NOMO-1 treated with dmso at 0.1 percent for 144 hours (cell line): ENCODE measurements around the gene ADD1.
"Not testable (repeated sequence)": the region's sequence is repeated elsewhere in the genome, so short reads cannot be mapped to it uniquely, and the experiment has no call there.

Experiments used
- DNase-seq: peaks from one replicate; lab custom pipeline; 2025; ENCODE audit not compliant: unreplicated experiment; lab: John Stamatoyannopoulos, UW

The ADD1 gene

DNA sequence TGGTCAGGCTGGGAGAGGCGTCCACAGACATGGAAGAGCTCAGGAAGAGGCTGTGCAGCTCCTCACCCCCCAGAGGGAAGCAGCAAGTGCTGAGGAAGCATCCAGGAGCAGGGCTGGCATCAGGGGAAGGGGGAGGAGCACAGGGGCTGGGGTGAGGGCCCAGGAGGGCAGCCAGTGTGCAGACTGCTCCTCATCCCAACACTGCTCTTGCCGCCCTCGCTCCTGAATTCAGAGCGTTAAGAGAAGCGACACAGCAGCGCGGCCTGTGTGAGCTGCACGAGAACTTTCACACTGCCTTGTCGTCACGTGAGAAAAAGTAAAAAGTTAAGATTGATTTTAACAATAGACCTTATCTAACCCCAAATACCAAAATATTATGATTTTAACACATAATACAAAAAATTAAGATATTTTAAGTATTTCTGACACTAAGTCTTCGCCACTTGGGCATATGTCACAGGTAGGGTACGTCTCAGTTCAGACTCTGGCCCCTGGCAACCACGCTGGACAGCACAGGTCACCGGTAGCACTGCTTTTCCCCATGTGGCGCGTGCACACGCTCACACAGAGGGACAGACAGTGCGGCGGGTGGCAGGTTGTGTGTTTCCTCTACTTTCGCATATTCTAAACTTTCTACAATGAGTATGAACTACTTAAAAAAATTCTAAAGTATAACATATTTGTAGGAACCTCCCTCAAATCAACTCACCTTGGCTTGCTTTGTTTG, 99.9 kb downstream of the ADD1 start:
- DNase-seq = no peak

DNA sequence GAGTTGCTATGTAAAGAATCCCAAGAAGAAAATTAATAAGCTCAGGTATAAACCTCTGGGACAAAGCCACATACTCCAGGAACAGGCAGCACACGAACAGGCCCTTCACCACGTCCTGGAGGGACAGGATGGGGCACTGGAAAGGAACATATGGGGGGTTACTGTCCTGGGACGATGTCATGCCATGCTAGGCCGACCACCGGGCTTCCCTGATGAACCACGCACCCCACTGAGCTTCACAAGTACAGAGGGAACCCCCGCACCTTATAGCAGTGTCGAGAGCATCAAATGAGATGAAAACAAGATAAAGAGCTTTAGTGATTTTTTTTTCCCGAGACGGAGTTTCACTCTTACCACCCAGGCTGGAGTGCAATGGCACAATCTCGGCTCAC, 100.4 kb downstream of the ADD1 start:
- no peak for DNase-seq

DNA sequence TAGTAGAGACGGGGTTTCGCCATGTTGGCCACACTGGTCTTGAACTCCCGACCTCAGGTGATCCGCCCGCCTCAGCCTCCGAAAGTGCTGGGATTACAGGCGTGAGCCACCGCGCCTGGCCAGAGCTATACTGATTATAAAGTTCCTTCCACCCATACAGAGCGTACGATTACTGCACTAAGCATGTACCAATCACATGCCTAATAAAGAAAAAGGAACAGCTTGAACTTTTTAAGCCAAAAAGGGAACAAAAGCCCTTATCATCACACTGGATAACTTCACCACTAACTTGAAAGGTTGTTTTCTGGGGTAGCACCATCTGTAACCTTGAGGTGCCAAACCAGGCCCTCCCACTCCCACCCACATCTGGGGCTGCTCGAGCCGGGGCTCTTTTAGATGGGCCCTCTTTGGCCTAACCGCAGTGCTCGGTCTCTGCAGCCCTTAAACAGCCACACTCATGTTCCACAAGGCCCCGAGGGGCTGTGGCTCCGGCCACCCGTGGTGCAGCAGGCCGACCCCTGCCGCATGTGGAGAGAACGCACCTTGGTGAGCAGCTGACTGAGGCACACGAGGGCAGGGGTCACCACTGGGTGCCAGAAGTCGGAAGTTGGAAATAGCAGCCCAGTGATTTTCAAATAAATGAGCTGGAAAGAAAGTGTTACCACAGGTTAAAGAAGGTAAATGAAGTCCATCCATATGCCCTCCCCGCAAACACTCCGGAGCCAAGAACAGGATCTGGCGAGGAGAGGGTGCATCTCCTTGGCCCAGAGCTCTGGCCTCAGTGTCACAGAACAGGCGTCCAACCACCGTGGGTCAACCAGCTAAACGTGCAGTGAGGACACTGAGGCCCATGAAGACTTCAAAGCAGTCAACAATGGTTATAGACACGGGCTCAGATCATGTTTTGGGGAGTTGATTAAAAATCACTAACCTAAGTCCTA, 101.2 kb downstream of the ADD1 start:
- DNase-seq = no peak

DNA sequence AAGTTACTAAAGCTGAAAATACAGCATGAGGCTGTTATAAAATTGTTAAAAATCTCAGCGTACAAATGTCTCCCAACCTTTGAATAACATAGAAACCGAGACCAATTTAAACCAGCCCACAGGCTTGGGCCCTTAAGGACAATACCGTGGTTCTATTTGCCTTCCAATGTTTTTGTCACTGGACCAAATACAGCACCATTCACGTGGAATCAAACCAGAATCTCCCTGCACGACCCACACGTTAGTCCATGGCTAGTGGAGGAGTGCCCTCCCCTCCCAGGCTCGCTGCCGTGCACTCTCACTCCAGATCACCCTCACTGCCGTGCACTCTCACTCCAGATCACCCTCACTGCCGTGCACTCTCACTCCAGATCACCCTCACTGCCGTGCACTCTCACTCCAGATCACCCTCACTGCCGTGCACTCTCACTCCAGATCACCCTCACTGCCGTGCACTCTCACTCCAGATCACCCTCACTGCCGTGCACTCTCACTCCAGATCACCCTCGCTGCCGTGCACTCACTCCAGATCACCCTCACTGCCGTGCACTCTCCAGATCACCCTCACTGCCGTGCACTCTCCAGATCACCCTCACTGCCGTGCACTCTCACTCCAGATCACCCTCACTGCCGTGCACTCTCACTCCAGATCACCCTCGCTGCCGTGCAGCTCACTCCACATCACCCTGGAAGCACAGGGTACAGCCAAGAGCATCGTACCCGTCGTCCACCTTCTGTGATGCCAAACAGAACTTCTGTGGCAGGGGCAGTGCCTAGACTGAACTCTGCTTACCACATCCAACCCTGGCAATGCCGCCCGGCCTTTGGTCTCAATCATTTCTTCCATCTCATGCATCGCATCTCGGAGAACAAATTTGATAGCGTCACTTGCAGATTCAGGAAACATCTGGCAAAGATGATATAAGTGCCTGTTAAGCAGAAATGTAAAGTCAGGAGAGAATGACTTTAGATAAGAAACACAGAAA, 102.3 kb downstream of the ADD1 start:
- DNase-seq = not testable (repeated sequence)

DNA sequence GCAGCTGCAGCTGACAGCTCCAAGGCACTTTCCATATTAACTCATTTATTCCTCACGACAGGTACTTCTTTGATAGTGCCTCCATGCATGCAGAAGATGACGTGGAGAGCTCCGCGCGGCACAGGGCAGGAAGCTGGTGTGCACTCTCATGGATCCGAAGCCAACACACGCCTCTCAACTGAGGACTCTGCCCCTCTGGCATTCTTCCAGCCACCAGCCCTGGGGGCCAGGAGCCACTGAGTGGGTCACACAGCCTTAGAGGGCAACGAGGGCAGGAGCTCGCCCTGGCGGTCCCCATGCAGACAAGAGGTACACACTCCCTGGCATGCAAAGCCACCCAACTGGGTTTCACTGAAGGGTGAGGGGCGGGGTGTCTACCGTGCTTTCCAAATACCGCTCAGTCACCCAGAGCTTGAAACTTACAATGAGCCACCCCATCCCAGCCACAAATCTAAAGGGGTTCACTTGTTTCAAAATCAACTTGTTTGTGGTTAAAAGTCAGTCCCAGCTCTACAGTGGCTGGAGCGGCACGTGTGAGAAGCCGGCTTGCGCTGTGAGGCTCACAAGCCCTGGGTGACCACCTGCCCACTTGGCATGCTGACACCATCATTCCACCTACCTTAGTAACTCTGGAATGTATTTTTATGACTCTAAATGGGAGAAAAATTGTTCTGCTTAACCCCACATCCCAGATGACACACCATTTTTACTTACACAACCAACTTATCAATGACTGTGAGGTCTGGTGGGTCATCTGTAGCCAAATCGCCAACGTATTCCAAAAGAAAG, 103.4 kb downstream of the ADD1 start:
- no peak for DNase-seq

DNA sequence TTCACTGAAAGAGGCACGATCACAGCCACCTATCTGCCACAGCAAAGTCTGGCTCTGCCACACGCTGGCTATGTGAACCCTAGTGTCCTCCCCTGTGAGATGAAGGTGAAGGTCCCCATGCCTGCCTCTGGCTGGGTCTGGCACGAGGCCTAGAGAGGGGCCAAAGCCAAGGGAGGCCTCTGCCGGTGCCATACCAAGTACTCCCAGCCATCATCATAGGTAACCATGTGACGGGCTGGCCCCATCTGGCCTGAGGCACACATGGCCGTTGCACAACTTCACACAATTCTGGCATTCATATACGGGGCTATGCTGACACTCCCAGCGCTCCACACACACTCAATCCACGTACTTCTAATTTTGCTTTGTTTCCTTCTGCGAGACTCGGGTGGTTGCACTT, 104.3 kb downstream of the ADD1 start:
- DNase-seq = no peak

DNA sequence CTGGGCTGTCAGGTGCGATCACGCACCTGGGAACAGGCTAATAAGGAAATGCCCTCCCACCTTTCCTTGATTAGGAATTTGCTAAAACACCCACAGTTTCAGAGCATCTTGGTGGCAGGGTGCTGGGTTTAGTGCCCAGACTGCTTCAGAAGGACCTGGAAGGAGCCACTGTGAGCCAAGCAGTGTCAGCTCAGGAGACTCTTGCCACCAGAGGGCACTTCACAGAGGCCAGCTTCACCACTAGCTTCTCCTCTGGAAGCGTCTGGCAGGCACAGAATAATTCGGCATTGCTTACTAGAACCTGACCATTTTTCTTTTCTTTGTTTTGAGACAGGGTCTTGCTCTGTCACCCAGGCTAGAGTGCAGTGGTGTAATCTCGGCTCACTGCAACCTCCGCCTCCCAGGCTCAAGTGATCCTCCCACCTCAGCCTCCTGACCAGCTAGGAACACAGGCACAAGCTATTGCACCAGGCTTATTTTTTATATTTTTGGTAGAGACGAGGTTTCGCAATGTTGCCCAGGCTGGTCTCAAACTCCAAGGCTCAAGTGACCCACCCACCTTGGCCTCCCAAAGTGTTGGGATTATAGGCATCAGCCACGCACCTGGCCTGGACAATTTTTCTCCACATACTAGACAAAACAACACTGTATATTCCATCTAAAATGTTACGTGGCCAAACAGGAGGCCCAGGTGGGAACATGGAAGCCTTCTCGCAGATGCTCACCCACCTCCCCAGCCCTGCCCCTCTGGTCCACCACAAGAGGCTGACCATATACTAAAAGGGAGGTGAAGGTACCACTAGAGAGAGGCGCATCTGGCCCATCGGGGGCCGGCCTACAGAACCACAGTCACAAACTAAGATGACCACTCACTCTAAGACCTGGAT, 105.5 kb downstream of the ADD1 start:
- no peak for DNase-seq

DNA sequence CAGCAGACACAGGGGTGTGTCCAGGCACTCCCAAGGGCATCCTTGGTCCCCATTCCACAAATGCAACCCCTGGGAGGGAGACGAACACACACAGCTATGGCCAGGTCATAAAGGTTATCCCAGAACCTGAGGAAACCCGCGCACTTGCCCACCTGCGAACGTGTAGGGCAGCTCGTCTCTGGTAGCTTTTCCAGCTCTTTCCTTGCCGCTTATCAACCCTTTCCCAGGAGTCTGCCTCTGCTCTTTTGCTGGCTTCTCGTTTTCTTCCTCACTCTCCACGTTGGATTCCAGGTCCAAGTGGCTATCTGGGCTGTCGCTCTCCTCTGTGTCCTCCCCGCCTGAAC, 106.1 kb downstream of the ADD1 start:
- DNase-seq = no peak

DNA sequence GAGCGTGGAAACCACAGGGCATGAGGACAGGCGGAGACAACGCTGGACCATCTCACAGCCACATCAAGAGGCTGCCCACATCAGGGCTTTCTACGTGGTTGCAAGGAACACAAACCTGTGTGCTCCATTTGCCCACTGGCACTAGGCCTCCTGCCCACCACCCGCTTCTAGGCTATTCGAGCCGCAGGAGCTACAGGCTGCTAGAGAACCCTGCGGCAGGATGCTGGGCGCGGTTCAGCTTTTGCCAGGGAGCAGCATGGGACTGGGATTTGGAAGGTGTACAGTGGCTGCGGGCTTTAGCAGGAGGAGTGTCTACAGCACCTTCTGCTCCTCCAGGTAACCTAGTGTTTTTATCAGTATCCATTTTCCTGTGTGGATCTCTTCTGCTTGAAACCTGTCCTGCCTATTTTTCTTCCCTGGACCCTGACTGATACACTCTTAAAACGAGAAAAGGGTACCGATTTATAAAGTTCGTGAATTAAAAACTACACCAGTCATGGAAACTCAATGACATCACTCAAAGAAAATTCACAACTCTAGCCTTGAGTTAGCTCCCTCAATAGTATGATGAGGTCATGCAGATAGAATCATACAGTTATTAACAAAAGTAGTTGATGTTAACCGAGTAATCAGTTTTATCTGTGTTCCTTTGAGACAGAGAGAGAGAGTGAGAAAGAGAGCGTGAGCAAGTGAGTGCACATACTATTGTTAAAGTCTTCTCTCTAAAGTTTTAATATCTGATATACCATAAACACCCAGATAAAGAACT, 106.8 kb downstream of the ADD1 start:
- no peak for DNase-seq

DNA sequence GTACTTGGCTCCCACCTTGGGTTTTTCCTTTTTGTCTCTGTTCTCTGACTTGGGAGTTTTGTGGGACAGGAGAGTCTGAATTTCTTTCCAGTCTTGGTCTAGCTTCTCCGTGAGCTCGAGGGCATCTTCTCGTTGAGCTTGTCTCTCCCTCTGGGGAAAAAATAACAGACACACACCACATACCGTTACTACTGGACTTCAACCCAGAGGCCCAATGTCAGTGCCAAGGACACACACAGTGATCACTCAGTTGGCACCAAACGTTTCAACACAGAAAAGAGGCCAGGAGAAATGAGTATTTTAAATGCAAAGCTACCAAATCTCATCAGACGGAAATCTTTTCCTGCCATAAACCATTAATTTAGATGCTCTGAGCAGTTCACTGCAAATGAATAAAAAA, 109.9 kb downstream of the ADD1 start:
- no peak for DNase-seq

DNA sequence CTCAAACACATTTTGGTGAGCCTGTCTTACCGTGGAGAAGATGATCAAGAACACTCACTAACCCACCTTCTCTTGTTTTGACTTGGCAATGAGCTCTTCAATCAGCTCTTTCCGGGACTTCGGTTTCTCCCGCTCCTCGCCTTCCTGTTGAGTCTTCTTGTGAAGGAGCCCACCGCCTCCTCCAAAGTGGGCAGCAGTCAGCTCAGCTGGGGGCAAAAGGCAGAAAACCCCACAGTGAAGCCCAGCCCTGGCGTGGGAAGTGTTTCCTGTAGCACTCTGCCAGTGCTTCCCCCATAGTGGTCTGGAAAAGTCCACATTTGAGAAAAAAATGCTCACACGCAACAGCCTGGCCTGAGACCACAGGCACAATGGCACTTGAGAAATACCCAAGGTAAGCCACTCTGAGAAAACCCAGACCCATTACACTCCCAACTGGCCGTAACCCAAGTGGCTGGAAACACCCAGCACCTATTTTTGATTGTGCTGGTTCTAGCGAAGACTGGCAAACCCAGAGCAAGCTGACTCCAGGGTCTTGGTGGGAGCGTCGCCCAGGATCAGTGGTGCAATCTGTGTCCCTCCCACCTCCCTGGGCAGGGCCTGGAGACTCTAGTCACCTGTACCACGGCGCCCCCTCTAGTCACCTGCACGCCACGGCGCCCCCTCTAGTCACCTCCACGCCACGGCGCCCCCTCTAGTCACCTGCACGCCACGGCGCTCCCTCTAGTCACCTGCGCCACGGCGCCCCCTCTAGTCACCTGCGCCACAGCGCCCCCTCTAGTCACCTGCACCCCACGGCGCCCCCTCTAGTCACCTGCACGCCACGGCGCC, 110.9 kb downstream of the ADD1 start:
- no peak for DNase-seq

DNA sequence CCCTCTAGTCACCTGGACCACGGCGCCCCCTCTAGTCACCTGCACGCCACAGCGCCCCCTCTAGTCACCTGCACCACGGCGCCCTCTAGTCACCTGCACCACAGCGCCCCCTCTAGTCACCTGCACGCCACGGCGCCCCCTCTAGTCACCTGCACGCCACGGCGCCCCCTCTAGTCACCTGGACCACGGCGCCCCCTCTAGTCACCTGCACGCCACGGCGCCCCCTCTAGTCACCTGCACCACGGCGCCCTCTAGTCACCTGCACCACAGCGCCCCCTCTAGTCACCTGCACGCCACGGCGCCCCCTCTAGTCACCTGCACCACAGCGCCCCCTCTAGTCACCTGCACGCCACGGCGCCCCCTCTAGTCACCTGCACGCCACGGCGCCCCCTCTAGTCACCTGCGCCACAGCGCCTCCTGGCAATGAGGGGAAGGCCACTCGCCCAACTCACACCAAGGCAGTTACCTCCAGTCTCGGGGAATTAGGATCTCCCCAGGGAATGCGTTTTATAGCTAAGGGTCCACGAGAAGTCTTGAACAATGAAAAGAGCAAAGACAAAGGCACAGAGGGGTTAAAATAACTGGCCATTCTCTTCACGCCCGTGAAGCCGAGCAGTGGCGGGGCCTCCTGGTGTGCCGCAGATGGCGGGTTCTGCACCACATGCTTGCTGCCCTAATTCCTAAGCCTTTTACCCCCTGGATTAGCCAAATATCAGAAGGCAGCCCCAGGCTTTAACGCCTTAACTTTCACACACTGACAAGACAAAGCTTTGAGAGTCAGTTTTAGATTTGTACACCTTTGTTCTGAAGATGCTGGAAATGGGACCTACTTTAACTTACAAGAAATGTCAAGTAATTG, 111.8 kb downstream of the ADD1 start:
- DNase-seq = not testable (repeated sequence)

DNA sequence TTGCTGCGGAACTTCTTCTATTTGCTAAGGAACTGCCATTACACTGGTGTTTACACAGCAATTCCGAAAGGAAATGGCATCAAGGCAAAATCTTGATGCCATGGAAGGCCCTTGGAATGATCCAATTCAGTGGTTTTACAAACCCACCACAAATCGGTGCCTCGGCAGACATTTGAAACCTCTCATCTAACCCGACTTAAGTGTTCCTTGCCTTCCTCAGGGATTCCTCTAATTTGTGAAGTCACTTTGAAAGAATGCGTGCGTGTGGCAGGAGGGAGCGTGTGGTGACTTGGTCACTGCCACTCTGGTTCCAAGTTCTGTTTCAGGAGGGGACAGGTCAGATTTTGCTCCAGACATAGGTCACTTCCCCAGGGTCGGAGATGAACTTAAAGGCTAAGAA, 114.8 kb downstream of the ADD1 start:
- no peak for DNase-seq

DNA sequence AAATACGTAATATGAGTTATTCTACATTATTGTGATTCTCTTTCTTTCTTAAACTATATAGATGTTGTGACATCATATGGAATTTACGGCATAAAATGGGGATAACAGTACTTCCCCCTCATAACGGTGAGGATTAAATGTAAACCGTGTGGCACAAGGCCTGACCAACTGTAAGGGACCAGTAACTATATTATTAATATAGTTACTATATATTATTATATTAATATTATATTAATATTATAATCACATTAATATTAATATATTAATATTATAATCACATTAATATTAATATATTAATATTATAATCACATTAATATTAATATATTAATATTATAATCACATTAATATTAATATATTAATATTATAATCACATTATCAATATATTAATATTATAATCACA, 116.8 kb downstream of the ADD1 start:
- not testable (repeated sequence) for DNase-seq

DNA sequence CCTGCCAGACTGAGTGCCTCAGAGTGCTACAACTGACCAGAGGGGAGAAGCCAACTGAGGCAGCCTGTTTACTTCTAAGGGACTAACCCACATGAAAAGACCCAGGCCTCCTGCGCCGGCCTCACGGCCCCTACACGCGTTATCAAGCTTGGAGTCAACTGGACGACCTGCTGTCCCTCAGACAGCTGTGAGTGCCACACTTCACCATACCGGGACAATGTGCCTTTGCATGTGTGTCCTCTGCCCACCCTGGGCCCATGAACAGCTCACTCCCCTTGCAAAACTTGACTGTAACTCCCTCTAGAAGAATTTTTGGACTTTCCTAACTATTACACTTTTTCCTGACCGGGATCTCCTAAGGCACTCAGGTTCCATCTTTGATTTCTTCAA, 117.8 kb downstream of the ADD1 start:
- peak; percentile 14 for DNase-seq

DNA sequence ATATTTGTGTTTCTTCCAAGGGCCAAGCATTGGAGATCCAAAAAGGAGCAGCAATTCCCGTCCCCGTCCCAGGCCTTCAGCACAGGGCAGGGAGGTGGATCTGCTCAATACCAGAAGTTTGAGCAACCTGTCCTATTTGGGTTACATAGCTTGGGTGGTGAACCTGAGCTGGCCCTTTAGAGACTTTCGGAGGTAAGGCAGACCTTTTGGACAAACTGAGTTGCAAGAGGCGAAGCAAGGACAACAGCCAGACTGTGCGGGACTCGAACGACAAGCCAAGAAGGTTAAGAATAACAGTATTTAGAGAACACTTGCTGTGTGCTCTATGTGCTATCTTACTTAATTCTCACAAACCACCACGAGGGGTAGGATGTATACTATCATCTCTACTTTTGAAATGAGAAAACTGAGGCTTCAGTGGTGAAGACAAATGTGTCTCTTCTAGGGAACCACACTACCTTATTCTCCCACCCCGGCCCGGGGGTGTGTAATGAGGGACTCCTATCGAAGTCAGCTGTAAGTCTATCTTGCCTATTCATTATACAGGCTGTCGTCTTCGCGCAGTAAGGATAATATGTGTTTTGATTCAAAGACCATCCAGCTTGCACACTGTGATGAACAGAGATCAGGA, 118.3 kb downstream of the ADD1 start:
- DNase-seq = no peak
